HG02885 (cell line): ENCODE measurements around the gene CHP2.
"Not testable (repeated sequence)": the region's sequence is repeated elsewhere in the genome, so short reads cannot be mapped to it uniquely, and the experiment has no call there.

Experiments used
- ATAC-seq: cut with Tn5 transposase; IDR thresholded peaks from one replicate; pipeline ENCODE4 v1.9.1; 2021; ENCODE audit warnings: mild to moderate bottlenecking; ENCODE audit not compliant: unreplicated experiment, poor library complexity

The CHP2 gene

DNA sequence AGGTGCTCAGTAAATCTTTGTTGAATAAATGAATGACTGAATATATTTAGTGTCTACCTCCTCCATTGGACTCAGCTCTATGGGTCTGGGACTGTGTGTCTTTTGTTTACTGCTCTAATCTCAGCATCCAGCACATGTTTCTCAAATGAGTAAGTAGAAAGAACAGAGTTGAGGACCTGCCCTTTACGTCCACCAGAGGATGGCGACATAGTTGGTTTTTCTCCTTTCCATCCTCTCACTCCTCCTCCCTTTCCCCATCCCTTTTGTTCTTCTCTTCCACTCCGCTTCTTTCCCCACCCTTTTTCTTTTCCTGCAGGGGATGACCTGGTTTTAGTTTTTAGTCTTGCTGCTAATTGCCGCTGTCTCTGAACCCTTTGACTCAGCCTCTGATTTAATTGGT lies 12.1 kb upstream of the CHP2 start:
- no peak for ATAC-seq

DNA sequence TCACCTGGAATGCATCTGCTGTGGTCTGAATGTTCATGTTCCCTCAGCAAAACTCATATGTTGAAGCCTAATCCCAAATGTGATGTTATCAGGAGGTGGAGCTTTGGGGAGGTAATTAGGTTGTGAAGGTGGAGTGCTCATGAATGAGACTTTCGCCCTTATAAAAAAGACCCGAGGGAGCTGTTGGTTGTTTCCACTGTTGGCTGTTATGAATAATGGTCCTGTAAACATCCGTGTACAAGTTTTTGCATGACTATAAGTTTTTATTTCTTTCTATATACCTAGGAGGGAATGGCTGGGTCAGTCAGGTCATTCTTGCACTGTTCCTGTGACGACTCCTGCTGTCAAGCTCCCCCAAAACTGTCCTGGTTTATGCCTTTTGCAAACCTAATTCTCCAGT lies 9.6 kb upstream of the CHP2 start:
- ATAC-seq: no peak

DNA sequence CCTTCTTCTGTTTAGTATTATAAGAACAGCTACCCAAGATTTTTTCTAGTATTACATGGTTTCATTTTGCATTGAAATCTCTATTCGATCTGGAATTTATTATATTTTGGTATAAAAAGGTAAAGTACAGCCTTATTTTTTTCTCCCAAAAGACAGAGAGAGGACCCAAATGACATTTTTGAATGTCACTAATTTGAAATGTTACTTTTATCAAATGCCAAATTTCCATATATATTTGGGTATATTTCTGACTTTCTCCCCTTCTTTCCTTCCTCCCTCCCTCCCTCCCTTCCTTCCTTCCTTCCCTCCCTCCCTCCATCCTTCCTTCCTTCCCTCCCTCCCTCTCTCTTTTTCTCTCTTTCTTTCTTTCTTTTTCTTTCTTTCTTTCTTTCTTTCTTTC lies 6.2 kb upstream of the CHP2 start:
- ATAC-seq: no peak

DNA sequence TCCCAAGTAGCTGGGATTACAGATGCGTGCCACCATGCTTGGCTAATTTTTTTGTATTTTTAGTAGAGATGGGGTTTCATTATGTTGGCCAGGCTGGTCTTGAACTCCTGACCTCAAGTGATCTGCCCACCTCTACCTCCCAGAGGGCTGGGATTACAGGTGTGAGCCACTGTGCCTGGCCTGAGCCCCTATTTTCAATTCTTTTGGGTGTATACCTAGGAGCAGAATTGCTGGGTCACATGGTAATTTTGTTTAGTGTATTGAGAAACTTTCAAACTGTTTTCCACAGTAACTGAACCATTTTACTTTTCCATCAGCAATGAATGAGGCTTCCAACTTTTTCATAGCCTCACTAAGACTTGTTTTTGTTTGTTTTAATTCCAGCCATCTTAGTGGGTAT lies 3.8 kb upstream of the CHP2 start:
- ATAC-seq: not testable (repeated sequence)

DNA sequence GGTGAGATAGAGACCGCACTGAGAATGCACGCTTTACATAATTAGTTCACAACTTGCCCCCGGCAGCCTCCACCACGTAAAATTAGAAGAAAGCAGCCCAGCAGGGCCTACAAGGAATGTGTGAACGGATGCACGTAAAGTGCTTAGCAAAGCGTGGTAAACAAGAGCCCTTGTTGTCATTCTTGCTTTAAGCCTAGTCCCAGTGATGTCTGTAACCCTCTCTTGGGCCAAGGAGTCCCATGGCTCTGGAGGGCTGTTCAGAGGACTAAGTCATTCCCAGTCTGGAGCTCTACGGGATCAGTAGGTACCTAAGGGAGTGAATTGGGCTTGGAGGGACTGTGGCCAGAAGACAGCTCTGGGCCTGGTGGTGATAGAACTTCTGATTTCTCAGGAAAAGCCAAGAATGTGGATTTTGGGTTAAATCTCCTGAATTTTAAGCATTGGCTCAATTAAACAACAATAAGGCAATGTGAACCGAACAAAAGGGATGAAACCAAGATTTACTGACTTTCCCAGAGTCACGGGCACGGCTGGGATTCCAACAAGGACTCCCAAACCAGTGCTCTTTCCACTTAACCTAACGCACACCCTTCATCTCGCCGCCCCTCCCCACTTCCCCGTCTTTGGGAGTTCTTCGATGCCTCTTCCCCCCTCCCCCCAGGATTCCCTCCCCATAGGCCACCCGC lies 775 bp upstream of the CHP2 start:
- ATAC-seq: no peak

DNA sequence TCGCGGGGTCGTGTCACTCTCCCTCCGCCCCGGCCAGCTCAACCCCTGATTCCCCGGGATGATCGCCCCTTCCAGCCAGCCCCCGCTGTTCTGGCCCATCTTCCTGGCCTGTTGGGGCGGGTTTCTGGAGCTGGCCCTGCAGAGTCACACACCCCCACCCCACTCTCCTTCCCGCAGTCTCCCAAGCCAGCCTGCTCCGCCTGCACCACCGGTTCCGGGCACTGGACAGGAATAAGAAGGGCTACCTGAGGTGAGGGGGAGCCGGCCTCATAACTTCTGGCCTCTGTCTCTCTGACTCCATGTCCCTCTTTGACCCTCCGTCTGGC lies 621 bp downstream of the CHP2 start:
- ATAC-seq: no peak

DNA sequence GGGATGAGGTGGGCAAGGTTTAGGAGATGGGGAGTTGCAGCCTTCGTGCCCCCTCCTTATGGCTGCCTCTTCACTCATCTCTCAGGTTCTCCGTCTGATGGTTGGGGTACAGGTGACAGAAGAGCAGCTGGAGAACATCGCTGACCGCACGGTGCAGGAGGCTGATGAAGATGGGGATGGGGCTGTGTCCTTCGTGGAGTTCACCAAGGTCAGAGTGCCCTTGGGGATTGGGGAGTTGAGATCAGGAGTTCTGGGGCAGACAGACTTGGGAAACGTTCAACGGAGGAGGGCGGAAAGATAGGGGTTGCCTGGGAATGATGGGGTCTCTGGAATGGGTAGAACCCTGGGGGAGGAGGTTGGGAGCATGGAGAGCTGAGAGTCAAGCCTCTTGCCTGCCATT lies 2.3 kb downstream of the CHP2 start:
- ATAC-seq: no peak

DNA sequence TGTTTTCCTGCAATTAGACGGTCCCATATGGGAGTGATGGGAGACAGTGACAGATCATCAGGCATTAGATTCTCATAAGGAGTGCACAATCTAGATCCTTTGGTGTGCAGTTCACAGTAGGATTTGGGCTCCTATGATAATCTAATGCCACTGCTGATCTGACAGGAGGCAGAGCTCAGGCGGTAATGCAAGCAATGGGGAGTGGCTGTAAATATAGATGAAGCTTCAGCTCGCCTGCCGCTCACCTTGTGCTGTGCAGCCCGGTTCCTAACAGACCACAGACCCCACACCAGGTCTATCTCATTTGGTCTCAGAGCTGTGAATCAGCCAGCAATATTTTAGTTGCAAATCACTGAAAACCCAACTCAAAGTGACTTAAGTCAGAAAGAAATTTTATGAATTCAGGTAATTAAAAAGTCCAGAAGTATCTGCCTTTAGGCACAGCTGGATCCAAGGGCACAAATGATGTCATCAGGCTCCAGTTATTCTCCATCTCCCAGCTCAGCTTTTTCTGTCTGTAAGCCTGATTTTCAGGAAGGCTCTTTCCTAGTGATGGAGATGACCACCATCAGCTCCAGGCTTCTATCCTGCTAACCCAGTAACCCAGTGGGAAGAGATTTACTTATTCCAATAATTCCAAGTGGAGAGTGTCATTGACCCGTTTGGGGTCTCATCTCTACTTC lies 3.3 kb downstream of the CHP2 start:
- no peak for ATAC-seq

DNA sequence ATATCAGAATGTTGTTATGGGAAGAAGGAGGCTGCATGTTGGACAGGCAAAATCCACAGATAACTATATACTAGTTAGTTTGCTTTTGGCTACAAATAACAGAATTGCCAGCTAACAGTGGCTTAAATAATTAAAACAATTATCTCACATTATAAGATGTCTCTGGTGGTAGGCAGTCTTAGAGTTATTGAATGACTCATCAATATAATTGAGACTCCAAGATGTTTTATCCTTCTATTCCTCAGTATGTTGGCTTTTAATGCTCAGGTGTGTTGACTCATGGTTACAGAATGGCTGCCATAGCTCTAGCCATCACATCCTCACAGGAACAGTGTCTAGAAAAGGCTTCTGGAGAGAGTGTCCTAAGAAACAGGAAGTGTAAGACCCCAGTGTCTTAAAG lies 11.1 kb downstream of the CHP2 start:
- ATAC-seq: no peak

DNA sequence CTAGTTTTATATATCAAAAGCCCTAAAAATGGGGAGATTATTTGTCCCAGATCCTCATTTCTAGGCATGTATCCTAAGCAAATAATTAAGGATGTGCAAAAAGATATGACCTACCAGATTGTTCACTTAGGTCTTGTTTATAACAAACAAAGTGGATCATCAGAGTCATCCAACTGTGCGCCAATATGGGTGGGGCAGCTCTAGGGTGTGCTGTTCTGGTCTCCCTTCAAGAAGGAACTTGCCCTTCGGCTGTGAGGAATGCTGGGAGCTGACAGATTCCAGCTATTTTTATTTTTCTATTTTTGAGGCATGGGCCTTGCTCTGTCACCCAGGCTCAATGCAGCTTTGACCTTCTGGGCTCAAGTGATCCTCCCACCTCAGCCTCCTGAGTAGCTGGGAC lies 13.8 kb downstream of the CHP2 start:
- no peak for ATAC-seq

DNA sequence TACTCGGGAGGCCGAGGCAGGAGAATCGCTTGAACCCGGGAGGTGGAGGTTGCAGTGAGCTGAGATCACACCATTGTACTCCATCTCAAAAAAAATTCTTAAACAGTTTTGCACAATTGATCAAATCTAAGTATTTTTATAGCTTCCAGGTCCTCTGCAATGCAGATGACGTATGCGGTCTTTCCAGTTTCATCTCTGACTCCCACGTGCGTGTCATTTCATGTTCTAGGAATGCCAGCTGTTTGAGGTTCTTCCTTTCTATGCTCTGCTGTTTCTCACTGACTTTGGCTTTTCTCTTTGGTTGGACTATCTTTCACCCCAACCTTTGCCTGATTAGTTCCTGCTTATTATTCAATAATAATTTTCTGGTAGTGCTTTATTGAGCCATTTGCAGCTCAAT lies 16.2 kb downstream of the CHP2 start:
- no peak for ATAC-seq

DNA sequence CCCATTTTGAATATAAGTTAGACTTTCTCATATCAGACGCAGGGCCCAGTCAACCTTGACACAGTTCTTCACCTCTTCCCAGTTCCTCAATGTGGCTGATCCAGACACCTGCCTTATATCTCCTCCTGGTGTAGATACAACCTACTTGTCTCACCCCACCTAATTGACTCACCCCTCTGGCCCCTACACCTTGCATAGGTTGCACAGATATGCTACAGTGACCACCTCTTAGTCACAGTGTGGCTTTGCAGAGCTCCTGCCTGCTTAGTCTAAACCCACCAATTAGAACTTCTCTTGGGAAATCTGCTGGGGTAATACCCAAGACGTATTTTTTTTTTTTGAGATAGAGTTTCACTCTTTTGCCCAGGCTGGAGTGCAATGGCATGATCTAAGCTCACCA lies 16.8 kb downstream of the CHP2 start:
- ATAC-seq: no peak

DNA sequence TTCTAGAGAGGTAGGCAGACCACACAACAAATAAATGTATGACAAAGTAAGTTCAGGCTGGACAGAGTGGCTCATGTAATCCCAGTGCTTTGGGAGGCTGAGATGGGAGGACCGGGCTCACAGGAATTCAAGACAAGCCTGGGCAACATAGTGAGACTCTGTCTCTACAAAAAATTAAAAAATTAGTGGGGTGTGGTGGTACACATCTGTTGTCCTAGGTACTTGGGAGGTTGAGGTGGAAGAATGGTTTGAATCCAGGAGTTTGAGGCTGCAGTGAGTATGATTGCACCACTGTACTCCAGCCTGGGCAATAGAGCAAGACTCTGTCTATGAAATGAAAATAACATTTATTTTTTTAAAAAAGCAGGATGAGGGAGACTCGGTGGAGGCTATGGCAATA lies 18.5 kb downstream of the CHP2 start:
- ATAC-seq: no peak

DNA sequence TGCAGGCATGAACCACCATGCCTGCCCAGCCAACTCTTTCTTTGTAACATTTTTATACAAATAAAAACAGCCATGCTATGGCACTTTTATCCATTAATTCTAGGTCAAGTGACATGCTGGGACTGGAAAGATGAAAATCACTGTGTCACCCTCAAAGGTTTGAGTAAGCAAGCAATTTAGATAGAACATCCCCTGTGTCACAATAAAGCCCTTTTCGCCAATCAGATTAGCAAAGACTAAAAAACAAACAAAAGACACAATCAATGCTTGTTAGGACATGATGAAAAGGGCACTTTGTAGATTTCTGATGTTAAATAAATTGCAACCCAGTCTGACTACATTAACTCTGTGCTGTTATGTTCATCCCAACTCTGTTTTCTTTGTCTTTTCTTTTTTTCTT lies 26.4 kb downstream of the CHP2 start:
- ATAC-seq: no peak

DNA sequence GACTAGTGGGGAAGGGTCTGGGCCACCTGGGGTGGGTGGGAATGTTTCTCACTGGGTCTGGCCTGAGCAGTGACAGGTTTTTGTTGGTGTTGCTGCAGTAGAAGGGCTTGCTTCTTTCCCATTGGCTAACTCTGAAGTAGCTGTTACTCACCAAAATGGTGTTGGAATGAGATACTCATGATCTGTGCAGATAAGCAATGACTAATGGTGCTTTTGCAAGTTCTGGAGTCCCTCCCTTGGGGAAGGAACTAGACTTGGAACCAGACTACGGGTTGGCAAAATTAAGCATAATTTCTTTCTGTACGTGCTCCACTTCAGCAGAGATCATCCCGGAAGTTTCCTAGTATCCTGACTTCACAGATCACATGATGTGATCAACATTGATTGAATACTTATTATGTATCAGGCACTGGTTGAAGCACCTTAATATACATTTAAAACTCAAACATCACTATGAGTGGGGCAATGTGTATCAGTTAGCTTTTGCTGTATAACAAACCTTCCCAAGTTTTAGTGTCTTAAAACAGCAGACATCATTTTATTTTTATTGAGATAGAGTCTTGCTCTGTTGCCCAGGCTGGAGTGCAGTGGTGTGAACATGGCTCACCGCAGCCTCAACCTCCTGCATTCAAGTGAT lies 30.1 kb downstream of the CHP2 start:
- no peak for ATAC-seq

DNA sequence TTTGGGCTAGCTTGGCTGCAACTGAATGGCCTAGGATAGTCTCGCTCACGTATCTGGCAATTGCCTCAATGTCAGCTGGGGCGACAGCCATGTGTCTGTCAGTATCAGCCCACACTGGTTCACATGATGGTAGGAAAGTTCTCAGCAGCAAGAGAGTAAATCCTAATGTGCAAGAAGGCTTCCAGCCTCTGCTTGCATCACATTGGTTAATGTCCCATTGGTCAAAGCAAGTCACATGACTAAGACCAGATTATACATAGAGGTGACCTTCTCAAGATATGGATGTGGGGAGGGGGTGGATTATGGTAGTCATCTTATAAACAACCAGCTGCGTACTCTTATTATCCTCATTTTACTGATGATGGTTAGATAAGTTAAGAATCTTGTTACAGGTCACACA lies 31.0 kb downstream of the CHP2 start:
- no peak for ATAC-seq

DNA sequence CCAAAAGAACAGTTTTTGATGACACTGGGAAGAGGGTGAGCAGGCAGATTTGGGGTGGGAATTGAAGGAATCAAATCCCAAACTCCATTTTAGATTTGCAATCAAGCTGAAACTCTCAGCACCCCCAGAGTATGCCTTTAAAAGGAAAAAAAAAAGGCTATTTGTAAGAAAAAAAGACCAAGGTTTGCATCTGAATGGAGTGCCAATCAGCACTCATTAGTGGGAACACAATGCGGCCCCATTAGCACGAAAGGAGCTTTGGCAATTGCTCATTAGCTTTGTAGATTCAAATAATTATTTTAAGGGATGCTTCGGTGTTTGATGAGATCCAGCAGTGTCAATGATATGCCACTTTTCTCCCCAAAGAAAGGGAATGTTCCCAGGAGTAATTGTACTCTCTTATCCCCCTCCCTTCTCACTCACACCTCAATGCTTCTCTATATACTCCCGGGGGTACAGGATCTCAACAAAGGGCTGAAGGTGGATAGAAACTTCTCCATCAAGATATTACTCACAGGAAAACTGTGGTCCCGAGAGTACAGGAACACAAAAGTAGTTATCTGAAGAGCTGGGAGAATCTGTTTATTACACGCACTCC lies 32.2 kb downstream of the CHP2 start:
- no peak for ATAC-seq

DNA sequence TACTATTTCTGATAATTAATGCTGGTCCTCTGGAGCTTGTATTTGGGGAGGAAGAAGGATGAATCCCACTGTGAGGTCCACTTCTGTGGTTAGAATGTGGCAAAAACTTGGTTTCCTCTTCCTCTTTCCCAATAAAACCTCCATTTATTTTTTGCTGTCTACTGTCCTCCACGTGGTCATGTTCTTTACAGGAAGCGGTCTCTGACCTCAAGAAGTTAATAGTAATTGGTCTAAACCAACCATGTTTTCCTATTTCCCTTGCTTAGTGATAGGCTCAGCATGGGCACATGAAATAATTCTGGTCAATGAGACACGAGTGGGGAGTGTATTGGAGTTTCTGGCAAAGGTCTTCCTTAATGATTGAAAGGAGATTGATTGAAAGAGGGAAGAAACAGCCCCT lies 33.9 kb downstream of the CHP2 start:
- no peak for ATAC-seq

DNA sequence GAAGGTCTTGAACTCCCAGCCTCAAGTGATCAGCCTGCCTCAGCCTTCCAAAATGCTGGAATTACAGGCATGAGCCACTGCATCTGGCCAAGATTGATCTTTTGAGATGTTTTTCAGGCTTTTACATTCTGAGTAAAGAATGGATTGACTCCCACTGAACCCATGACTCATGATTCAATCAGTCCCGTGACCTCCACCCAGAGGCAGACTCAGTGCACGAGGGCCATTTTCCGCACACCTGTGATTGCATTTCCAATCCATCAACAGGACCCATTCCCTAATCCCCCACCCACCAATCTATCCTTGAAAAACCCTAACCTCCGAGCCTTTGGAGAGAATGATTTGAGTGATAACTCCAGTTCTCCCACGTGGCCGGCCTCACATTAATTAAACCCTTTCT lies 40.6 kb downstream of the CHP2 start:
- no peak for ATAC-seq

DNA sequence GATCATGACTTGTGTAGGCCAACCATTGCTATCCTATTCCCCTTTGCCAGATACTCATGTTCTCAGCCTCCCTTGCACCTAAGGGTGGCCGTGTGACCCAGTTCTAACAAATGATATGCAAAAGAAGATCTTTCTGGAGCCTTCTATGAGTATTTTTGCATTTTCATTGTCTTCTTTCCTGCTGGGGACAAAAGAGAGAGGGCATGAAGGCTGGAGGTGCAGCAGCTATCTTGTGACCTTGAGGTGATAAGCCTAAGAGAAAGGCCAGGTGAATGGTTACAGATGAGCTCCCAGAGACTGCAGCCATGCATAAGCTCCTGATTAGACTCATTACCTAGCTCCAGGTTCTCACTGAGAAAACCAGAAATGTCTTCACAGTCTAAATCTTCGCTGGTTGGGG lies 42.1 kb downstream of the CHP2 start:
- no peak for ATAC-seq

DNA sequence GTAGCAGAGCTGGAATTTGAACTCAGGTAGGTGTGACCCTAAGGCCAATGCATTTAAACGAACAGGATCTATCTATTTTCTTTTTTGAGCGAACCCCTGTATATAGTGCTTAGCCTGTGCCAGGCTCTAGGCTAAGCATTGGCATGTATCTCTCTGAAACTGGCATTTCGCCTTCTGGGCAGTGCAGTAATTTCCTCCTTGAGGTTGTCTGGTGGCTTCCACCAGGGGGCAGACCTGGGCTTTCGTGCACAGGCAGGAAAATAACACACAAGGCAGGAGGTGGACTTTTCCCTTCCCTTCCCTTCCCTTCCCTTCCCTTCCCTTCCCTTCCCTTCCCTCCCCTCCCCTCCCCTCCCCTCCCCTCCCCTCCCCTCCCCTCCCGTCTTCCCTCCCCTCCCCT lies 46.6 kb downstream of the CHP2 start:
- no peak for ATAC-seq

DNA sequence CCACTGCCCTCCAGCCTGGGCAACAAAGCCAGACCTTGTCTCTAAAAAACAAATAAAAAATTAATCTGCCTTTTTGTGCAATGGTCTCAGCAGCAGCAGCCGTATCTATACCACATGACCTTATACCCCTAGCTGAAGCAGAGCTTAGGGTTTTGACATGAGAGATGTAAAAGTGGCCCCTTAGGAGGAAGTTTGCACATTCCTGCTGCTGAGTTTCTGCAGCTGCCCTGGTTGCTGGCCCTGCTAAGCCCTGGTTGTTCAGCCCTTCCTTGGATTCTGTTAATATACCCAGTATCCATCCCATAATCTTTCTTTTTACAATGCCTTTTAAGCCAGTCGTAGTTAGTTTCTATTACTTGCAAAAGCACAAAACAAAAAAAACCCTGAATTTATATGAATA lies 48.0 kb downstream of the CHP2 start:
- ATAC-seq: no peak
